DMS79 (cell line): ENCODE measurements around the gene MSANTD4.
"Not testable (repeated sequence)": the region's sequence is repeated elsewhere in the genome, so short reads cannot be mapped to it uniquely, and the experiment has no call there.

Experiments used
- DNase-seq: peaks from one replicate; lab custom pipeline; 2025; lab: John Stamatoyannopoulos, UW

The MSANTD4 gene

GRCh38 chr11:106014035-106014434 lies 8.0 kb downstream of the MSANTD4 start:
- DNase-seq, result no peak

GRCh38 chr11:106012744-106013143 lies 9.3 kb downstream of the MSANTD4 start:
- no peak for DNase-seq

- no peak for DNase-seq
Measured at GRCh38 chr11:106011481-106011880, 10.6 kb downstream of the MSANTD4 start.

GRCh38 chr11:106003094-106003493 lies 18.9 kb downstream of the MSANTD4 start:
- DNase-seq, result not testable (repeated sequence)

- no peak for DNase-seq
Measured at GRCh38 chr11:106001304-106002012, 20.6 kb downstream of the MSANTD4 start.

- DNase-seq, result no peak
Measured at GRCh38 chr11:105991888-105992287, 30.2 kb downstream of the MSANTD4 start.

GRCh38 chr11:105989124-105989523 lies 32.9 kb downstream of the MSANTD4 start:
- no peak for DNase-seq

GRCh38 chr11:105988197-105988596 lies 33.8 kb downstream of the MSANTD4 start:
- DNase-seq, result no peak

GRCh38 chr11:105986554-105986953 lies 35.5 kb downstream of the MSANTD4 start:
- no peak for DNase-seq

- DNase-seq, result no peak
Measured at GRCh38 chr11:105979997-105980703, 41.9 kb downstream of the MSANTD4 start.

GRCh38 chr11:105975128-105975527 lies 46.9 kb downstream of the MSANTD4 start:
- no peak for DNase-seq

- no peak for DNase-seq
Measured at GRCh38 chr11:105969756-105970155, 52.3 kb downstream of the MSANTD4 start.

GRCh38 chr11:105968021-105968697 lies 53.9 kb downstream of the MSANTD4 start:
- no peak for DNase-seq

- DNase-seq, result no peak
Measured at GRCh38 chr11:105960252-105961245, 61.5 kb downstream of the MSANTD4 start.
